Lower lobe of right lung (tissue), 2 donors: ENCODE results near the gene FBXO7. TPM values are rescaled to one million over a fixed set of nuclear protein-coding genes. Genes with fewer than 3 reads are reported as not detected.

ENCODE experiments used
- ATAC-seq, 2 donors: fragments of 200-7000 bp; cut with Tn5 transposase; one replicate each; pipeline ENCODE4 v1.9.1; 2020 to 2022; ENCODE audit warnings: mild to moderate bottlenecking in 2 of 2, moderate library complexity in 2 of 2
- DNase-seq: peaks from one replicate; pipeline ENCODE4 v3.0.0-alpha.2; 2020
- H3K27ac ChIP-seq: fragments of 200-600 bp; one replicate; pipeline ENCODE4 v1.8.0; 2022
- H3K27me3 ChIP-seq: fragments of 200-600 bp; one replicate; pipeline ENCODE4 v1.8.0; 2022; ENCODE audit warnings: low read depth
- H3K36me3 ChIP-seq: fragments of 200-600 bp; one replicate; pipeline ENCODE4 v1.8.0; 2022; ENCODE audit warnings: mild to moderate bottlenecking
- H3K4me1 ChIP-seq: fragments of 200-600 bp; one replicate; pipeline ENCODE4 v1.8.0; 2022
- H3K4me3 ChIP-seq: fragments of 200-600 bp; one replicate; pipeline ENCODE4 v1.8.0; 2022; ENCODE audit warnings: mild to moderate bottlenecking
- H3K9me3 ChIP-seq: fragments of 200-600 bp; one replicate; pipeline ENCODE4 v1.8.0; 2022
- intact Hi-C: fragments of 100-400 bp; cut with DNase I; formaldehyde crosslinking; loops from one replicate; pipeline ENCODE4 v1.11.0; 2022
- total RNA-seq: library from RNA; stranded (reverse); fragmentation: NEBNext Ultra II Directional; extraction: Animal tissue kit (Norgen Biotek cat#: 25700); gene quantifications from one replicate; pipeline ENCODE4 v1.2.1, GENCODE V29; 2021
- TF ChIP-seq, protein P1 (sequence below): fragments of 200-600 bp; IDR thresholded peaks from one replicate; pipeline ENCODE4 v1.8.0; 2022; ENCODE audit warnings: antibody characterized with exemption, mild to moderate bottlenecking
- donor health status: DM: no; HTN: yes; CAD: no; lungs with severe emphysema.

The FBXO7 gene
- total RNA-seq, 1 donor from 2014 or later: 93.2 TPM

DNA sequence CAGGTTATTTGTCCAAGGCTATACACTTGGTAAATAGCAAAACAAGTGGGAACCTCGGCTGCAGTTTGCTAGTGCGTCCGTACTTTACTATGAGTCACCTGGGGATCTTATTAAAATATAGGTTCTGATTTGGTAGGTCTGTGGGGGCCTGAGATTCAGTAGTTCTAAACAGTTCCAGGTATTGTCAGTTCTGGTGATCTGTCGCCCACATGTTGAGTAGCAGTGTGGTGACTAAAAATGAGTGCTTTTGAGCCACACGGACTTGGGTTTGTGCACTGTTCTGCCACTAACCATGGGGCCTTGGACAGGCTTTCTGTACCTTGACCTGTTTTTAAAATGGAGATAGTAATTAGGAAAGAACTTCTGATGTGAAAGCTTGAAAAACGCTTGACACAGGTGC is 15.7 kb downstream of the FBXO7 start:
- intact Hi-C loops: no loop called here
- TF ChIP-seq, protein P1, sequence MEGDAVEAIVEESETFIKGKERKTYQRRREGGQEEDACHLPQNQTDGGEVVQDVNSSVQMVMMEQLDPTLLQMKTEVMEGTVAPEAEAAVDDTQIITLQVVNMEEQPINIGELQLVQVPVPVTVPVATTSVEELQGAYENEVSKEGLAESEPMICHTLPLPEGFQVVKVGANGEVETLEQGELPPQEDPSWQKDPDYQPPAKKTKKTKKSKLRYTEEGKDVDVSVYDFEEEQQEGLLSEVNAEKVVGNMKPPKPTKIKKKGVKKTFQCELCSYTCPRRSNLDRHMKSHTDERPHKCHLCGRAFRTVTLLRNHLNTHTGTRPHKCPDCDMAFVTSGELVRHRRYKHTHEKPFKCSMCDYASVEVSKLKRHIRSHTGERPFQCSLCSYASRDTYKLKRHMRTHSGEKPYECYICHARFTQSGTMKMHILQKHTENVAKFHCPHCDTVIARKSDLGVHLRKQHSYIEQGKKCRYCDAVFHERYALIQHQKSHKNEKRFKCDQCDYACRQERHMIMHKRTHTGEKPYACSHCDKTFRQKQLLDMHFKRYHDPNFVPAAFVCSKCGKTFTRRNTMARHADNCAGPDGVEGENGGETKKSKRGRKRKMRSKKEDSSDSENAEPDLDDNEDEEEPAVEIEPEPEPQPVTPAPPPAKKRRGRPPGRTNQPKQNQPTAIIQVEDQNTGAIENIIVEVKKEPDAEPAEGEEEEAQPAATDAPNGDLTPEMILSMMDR: no peak
- H3K4me1 ChIP-seq: no peaks in the 10 kb centered on the region
- H3K36me3 ChIP-seq: peaks cover 100% of the 10 kb centered on the region
- DNase-seq (no peak), ATAC-seq (no peak)
- H3K9me3 ChIP-seq: no peaks in the 10 kb centered on the region
- H3K4me3 ChIP-seq: no peak overlapping the region
- H3K27ac ChIP-seq: no peak overlapping the region
- no peaks in the 10 kb centered on the region for H3K27me3 ChIP-seq

DNA sequence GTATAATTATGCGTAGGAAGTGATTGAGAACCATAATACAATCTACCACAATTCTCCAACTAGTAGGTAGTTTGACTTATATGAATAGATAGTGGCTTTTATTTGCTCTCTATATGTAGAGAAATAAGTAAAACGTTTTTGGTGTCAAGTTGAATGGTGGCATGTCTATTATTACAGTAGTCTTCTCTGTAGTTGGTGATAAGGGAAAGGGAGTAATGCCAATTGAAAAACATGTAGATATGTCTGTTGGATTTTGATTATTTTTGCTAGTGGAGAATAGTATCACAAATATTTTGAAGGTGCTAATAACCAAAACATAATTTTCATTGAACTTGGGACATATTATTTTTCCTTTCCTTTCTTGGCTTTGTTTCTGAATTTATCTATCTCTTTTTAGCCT is 17.5 kb downstream of the FBXO7 start:
- no peaks in the 10 kb centered on the region for H3K27me3 ChIP-seq
- DNase-seq (no peak), ATAC-seq (no peak)
- H3K9me3 ChIP-seq: no peaks in the 10 kb centered on the region
- no peak overlapping the region for H3K27ac ChIP-seq
- TF ChIP-seq, protein P1: no peak
- H3K4me1 ChIP-seq: no peaks in the 10 kb centered on the region
- peaks cover 100% of the 10 kb centered on the region for H3K36me3 ChIP-seq
- no peak overlapping the region for H3K4me3 ChIP-seq
- intact Hi-C loops: no loop called here

DNA sequence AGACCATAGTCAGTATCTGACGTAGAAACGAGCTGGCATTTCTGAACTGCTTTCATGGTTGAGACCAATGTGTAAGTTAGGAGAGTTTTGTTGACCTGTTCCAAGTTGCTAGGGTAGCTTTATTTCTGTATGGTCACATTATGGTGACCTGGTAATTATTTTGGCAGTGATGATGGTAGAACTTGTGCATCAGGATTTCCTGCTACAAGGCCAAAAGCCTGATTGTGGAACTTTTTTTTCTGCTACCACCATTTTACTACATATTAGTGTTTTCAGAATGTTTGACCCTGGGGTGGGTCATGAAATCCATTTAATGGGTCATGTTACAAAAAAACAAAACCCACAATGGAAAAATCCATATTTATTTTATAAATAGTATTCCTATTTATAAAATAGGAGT is 18.9 kb downstream of the FBXO7 start:
- H3K27me3 ChIP-seq: no peaks in the 10 kb centered on the region
- no peak overlapping the region for H3K4me3 ChIP-seq
- H3K9me3 ChIP-seq: no peaks in the 10 kb centered on the region
- DNase-seq (no peak), ATAC-seq (no peak)
- TF ChIP-seq, protein P1: no peak
- H3K36me3 ChIP-seq: peaks cover 100% of the 10 kb centered on the region
- H3K4me1 ChIP-seq: no peaks in the 10 kb centered on the region
- intact Hi-C loops: no loop called here
- H3K27ac ChIP-seq: no peak overlapping the region

DNA sequence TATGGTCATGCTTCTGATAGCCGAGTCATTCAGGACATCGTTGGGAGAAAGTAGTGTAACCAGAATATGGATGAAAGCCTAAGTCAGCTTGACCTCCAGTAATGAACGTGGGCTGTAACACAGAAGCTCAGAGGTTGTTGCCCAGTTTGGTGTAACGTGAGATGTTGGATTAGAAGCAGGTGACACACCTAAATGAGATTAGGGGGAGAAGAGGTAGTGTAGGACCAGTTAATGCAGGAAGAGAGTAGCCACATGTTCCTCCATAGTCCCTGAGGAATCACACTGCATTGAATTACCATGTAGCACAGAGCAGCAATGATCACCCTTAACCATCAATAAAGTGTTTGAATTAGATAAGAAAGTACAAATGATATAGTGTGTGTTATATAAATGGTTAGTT is 20.4 kb downstream of the FBXO7 start:
- no peaks in the 10 kb centered on the region for H3K4me1 ChIP-seq
- ATAC-seq: no peak
- DNase-seq: no peak
- peaks cover 98% of the 10 kb centered on the region for H3K36me3 ChIP-seq
- H3K9me3 ChIP-seq: no peaks in the 10 kb centered on the region
- TF ChIP-seq, protein P1: no peak
- H3K4me3 ChIP-seq: no peak overlapping the region
- no peak overlapping the region for H3K27ac ChIP-seq
- no peaks in the 10 kb centered on the region for H3K27me3 ChIP-seq
- intact Hi-C loops: no loop called here

DNA sequence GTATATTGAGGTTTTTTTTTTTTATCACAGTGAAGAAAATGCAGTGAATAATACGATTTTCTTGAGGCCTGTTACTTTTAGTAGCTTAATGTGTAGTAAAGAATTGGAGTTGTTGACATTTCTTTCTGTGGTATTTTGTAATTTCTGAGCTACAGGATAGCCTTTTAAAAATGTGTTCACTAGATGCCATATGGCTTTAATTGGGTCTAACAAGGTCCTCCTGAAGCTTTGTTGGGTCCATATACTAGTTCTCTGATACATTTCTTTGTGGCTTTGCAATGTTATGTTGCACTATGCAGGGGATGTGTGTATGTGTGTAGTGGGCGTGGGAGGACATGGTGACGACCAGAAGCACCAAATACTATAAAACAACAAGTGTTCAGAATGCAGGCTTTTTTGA is 25.1 kb downstream of the FBXO7 start:
- Histone ChIP-seq H3K36me3 (peaks cover 54% of the 10 kb centered on the region), H3K27me3 (no peaks in the 10 kb centered on the region)
- ATAC-seq: no peak

More for the DNA sequence above, 25.1 kb downstream of the FBXO7 start:
- Histone ChIP-seq H3K4me1 (no peaks in the 10 kb centered on the region), H3K27ac (no peak overlapping the region), H3K4me3 (no peak overlapping the region), H3K9me3 (no peaks in the 10 kb centered on the region)
- intact Hi-C loops: no loop called here
- no peak for DNase-seq
- TF ChIP-seq, protein P1: no peak
